Keratinocyte (primary cell): ENCODE results near the gene TBC1D9B. TPM values are rescaled to one million over a fixed set of nuclear protein-coding genes. Genes with fewer than 3 reads are reported as not detected.

Experiments used
- DNase-seq: peaks from one replicate; pipeline ENCODE4 v3.0.0-alpha.2; 2011; ENCODE audit warnings: low read depth, missing footprints, low spot score
- FAIRE-seq: peaks from 2 replicates; lab custom pipeline; 2011; peaks lifted over from hg19 to GRCh38; lab: Jason Lieb, UNC
- H2AFZ ChIP-seq: 2 replicates; pipeline ENCODE4 v1.6.0; 2012; ENCODE audit warnings: low read length, control low read depth, inconsistent platforms; ENCODE audit not compliant: control insufficient read depth
- H3K27ac ChIP-seq: 2 replicates; pipeline ENCODE4 v1.5.1; 2011; ENCODE audit warnings: low read length; ENCODE audit not compliant: control insufficient read depth, insufficient read depth
- H3K27me3 ChIP-seq: 3 replicates; pipeline ENCODE4 v1.6.0; 2011; ENCODE audit warnings: low read length; ENCODE audit not compliant: control insufficient read depth, insufficient read depth; ENCODE audit errors: extremely low read depth
- H3K36me3 ChIP-seq, 2 experiments: 2 replicates in 1 of 2; 3 replicates in 1 of 2; pipeline ENCODE4 v1.5.1; 2011; ENCODE audit warnings: low read length in 2 of 2, mild to moderate bottlenecking in 1 of 2; ENCODE audit not compliant: control insufficient read depth in 2 of 2, insufficient read depth in 2 of 2; ENCODE audit errors: extremely low read depth in 1 of 2
- H3K4me1 ChIP-seq: 3 replicates; pipeline ENCODE4 v1.5.1; 2011; ENCODE audit warnings: low read length; ENCODE audit not compliant: control insufficient read depth, insufficient read depth; ENCODE audit errors: extremely low read depth
- H3K4me2 ChIP-seq: 3 replicates; pipeline ENCODE4 v1.6.0; 2011; ENCODE audit warnings: low read depth, low read length; ENCODE audit not compliant: control insufficient read depth, insufficient read depth; ENCODE audit errors: extremely low read depth
- H3K4me3 ChIP-seq, 3 experiments: fragments of 200-600 bp in 1 of 3; sonication (generic) in 1 of 3; 2 replicates in 2 of 3; 3 replicates in 1 of 3; pipeline ENCODE4 v1.5.1; 2011 to 2016; ENCODE audit warnings: low read length in 3 of 3, mild to moderate bottlenecking in 3 of 3, control low read depth in 2 of 3, inconsistent platforms in 1 of 3, low read depth in 1 of 3, mixed read lengths in 1 of 3, mixed run types in 1 of 3, moderate library complexity in 1 of 3; ENCODE audit not compliant: control insufficient read depth in 2 of 3, insufficient read depth in 2 of 3; ENCODE audit errors: extremely low read depth in 1 of 3
- H3K79me2 ChIP-seq: 2 replicates; pipeline ENCODE4 v1.6.0; 2012; ENCODE audit warnings: low read length; ENCODE audit not compliant: control insufficient read depth, insufficient read depth
- H3K9ac ChIP-seq: 3 replicates; pipeline ENCODE4 v1.6.0; 2011; ENCODE audit warnings: low read length; ENCODE audit not compliant: control insufficient read depth, insufficient read depth; ENCODE audit errors: extremely low read depth
- H3K9me1 ChIP-seq: 3 replicates; pipeline ENCODE4 v1.6.0; 2011; ENCODE audit warnings: low read length; ENCODE audit not compliant: control insufficient read depth, insufficient read depth; ENCODE audit errors: extremely low read depth
- H3K9me3 ChIP-seq: 2 replicates; pipeline ENCODE4 v1.5.1; 2012; ENCODE audit warnings: low read depth, low read length; ENCODE audit not compliant: control insufficient read depth
- H4K20me1 ChIP-seq: 3 replicates; pipeline ENCODE4 v1.6.0; 2011; ENCODE audit warnings: low read length; ENCODE audit not compliant: control insufficient read depth, insufficient read depth; ENCODE audit errors: extremely low read depth
- CTCF ChIP-seq, 3 experiments: IDR thresholded peaks in 1 of 3; conservative IDR thresholded peaks in 1 of 3; optimal IDR thresholded peaks in 1 of 3; 2 replicates in 2 of 3; 3 replicates in 1 of 3; pipeline versions ENCODE3 to v1.5.1; 2011; ENCODE audit warnings: low read length in 3 of 3, mild to moderate bottlenecking in 3 of 3, moderate library complexity in 2 of 3, control low read depth in 1 of 3, inconsistent platforms in 1 of 3; ENCODE audit not compliant: insufficient read depth in 2 of 3; ENCODE audit errors: extremely low read depth in 1 of 3
- EZH2 ChIP-seq: IDR thresholded peaks from one replicate; pipeline ENCODE4 v1.6.1; 2012; ENCODE audit warnings: inconsistent platforms, mild to moderate bottlenecking, low read length, moderate library complexity
- dilution Hi-C: fragments of 300-500 bp; cut with MboI; formaldehyde crosslinking; loops from one replicate; pipeline ENCODE4 v1.7.0; 2020; ENCODE audit warnings: low sequenced_read_pairs; ENCODE audit not compliant: extremely low pct_ligation_motif_present
- polyA plus RNA-seq, 5 experiments: library from polyadenylated mRNA; depleted of rRNA in 3 of 5; stranded (reverse) in 3 of 5; stranded (forward) in 1 of 5; unstranded in 1 of 5; fragments of >200 nt; gene quantifications; 1 replicate in 1 of 5; 2 replicates in 3 of 5; 3 replicates in 1 of 5; pipeline versions ENCODE4 v1.2.1 to v1.2.3, GENCODE V29; 2011 to 2012; ENCODE audit warnings: missing spikeins in 2 of 5, low read depth in 1 of 5, low replicate concordance in 1 of 5

The TBC1D9B gene
- polyA plus RNA-seq, 1 donor (not counting 4 experiments of a cell fraction or from before 2014, with no cell fraction given), result 51.4 TPM

DNA sequence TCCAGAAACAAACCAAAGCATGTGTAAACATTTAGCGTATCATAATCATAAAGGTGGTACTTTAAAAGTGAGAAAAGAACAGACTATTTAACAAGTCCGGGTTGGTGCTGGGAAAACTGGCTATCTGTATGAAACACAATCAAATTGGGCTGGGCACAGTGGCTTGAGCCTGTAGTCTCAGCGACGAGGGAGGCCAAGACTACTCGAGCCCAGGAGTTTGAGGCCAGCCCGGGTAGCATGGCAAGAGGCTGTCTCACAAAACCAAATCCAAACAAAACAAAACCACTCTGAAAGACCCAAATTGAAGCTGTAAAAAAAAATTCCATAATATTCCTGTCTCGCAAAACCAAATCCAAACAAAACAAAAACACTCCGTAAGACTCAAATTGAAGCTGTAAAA is 53.3 kb downstream of the TBC1D9B start:
- no peaks in the 10 kb centered on the region for H3K9me1 ChIP-seq

GRCh38 chr5:179852993-179853547 is 54.6 kb downstream of the TBC1D9B start:
- H3K9ac ChIP-seq, result no peak overlapping the region
- no peak overlapping the region for H3K4me2 ChIP-seq
- H3K4me1 ChIP-seq, result peaks cover 2% of the 10 kb centered on the region
- H3K27ac ChIP-seq, result no peak overlapping the region
- no peaks in the 10 kb centered on the region for H3K27me3 ChIP-seq
- H3K4me3 ChIP-seq, result no peak overlapping the region
- FAIRE-seq (no peak), DNase-seq (no peak)
- no peaks in the 10 kb centered on the region for H3K9me3 ChIP-seq
- peaks cover 10 to 23% of the 10 kb centered on the region in 2 experiments for H3K36me3 ChIP-seq
- dilution Hi-C loops, result no loop called here
- H4K20me1 ChIP-seq, result no peaks in the 10 kb centered on the region
- no peak overlapping the region for H2AFZ ChIP-seq
- peaks cover 10% of the 10 kb centered on the region for H3K79me2 ChIP-seq
- no peak for TF ChIP-seq CTCF (optimal IDR thresholded peaks at IDR 0.05 in 1 of 3, IDR thresholded peaks at IDR 0.05 in 1 of 3, conservative IDR thresholded peaks at IDR 0.05 in 1 of 3; ENCODE audit: extremely low read depth in 1 of 3, insufficient read depth in 2 of 3, low read length in 3 of 3)
- TF ChIP-seq EZH2, result no peak
- no peaks in the 10 kb centered on the region for H3K9me1 ChIP-seq

More for the DNA sequence above, 53.3 kb downstream of the TBC1D9B start:
- Histone ChIP-seq H3K4me1 (peaks cover 2% of the 10 kb centered on the region), H3K9me3 (no peaks in the 10 kb centered on the region), H3K27me3 (no peaks in the 10 kb centered on the region), H3K4me3 (no peak overlapping the region), H3K27ac (no peak overlapping the region), H2AFZ (no peak overlapping the region), H4K20me1 (no peaks in the 10 kb centered on the region), H3K36me3 (peaks cover 10 to 19% of the 10 kb centered on the region in 2 experiments), H3K9ac (no peak overlapping the region), H3K4me2 (no peak overlapping the region), H3K79me2 (peaks cover 11% of the 10 kb centered on the region)
- DNase-seq (no peak), FAIRE-seq (no peak)
- dilution Hi-C loops, result no loop called here
- no peak for TF ChIP-seq EZH2
- TF ChIP-seq CTCF (optimal IDR thresholded peaks at IDR 0.05 in 1 of 3, IDR thresholded peaks at IDR 0.05 in 1 of 3, conservative IDR thresholded peaks at IDR 0.05 in 1 of 3; ENCODE audit: extremely low read depth in 1 of 3, insufficient read depth in 2 of 3, low read length in 3 of 3), result no peak
